SK-N-SH (cell line): ENCODE results near the gene BCAS3. TPM values are rescaled to one million over a fixed set of nuclear protein-coding genes. Genes with fewer than 3 reads are reported as not detected.

Experiments
- CTCF ChIA-PET: fragments of 300-600, 350-600 bp; formaldehyde crosslinking; extraction: SDS; loops from one replicate; lab custom pipeline; 2021; lab: Yijun Ruan, JAX
- POLR2A ChIA-PET: fragments of 350-600 bp; sonication (Branson Sonifier 250); formaldehyde crosslinking; extraction: SDS; loops from one replicate; lab custom pipeline; 2020; ENCODE audit warnings: antibody characterized with exemption, inconsistent platforms; lab: Yijun Ruan, JAX
- DNase-seq: peaks from one replicate; pipeline ENCODE4 v3.0.0; 2012
- H2AFZ ChIP-seq: fragments of 200-600 bp; sonication (generic); 2 replicates; pipeline ENCODE4 v1.8.1; 2016; ENCODE audit warnings: antibody characterized with exemption, mild to moderate bottlenecking, low read depth
- H3F3A ChIP-seq: fragments of 200-600 bp; sonication (generic); replicated peaks from 2 replicates; pipeline ENCODE3; 2016; ENCODE audit warnings: antibody characterized with exemption, mild to moderate bottlenecking; ENCODE audit not compliant: insufficient read depth
- H3K27ac ChIP-seq, 2 experiments: fragments of 200-500 bp in 1 of 2; fragments of 200-600 bp in 1 of 2; sonication (Bioruptor generic) in 1 of 2; sonication (generic), shearing (Covaris generic) in 1 of 2; 2 replicates each; pipeline versions ENCODE4 v1.5.1 to v1.6.1; 2014 to 2016; ENCODE audit warnings: low read depth in 2 of 2, inconsistent platforms in 1 of 2, low read length in 1 of 2, mild to moderate bottlenecking in 1 of 2, mixed read lengths in 1 of 2
- H3K27me3 ChIP-seq: fragments of 200-600 bp; sonication (generic), shearing (Covaris generic); 2 replicates; pipeline ENCODE4 v1.6.1; 2016; ENCODE audit warnings: mixed run types; ENCODE audit not compliant: insufficient read depth
- H3K36me3 ChIP-seq, 2 experiments: fragments of 200-500 bp in 1 of 2; fragments of 200-600 bp in 1 of 2; sonication (Bioruptor generic) in 1 of 2; sonication (generic) in 1 of 2; replicated peaks in 1 of 2; 2 replicates each; pipeline versions ENCODE3 to v1.5.1; 2014 to 2016; ENCODE audit warnings: low read length in 1 of 2, mild to moderate bottlenecking in 1 of 2; ENCODE audit not compliant: insufficient read depth in 2 of 2, control insufficient read depth in 1 of 2
- H3K4me1 ChIP-seq, 2 experiments: fragments of 200-500 bp in 1 of 2; fragments of 200-600 bp in 1 of 2; sonication (Bioruptor generic) in 1 of 2; sonication (generic), shearing (Covaris generic) in 1 of 2; 2 replicates each; pipeline versions ENCODE4 v1.5.1 to v1.6.1; 2014 to 2016; ENCODE audit warnings: low read depth in 1 of 2, low read length in 1 of 2, mixed run types in 1 of 2; ENCODE audit not compliant: insufficient read depth in 2 of 2, control insufficient read depth in 1 of 2
- H3K4me2 ChIP-seq: fragments of 200-600 bp; sonication (generic), shearing (Covaris generic); 2 replicates; pipeline ENCODE4 v1.6.1; 2017; ENCODE audit warnings: mixed run types
- H3K4me3 ChIP-seq, 2 experiments: fragments of 200-500 bp in 1 of 2; fragments of 200-600 bp in 1 of 2; sonication (Bioruptor generic) in 1 of 2; sonication (generic), shearing (Covaris generic) in 1 of 2; 2 replicates each; pipeline versions ENCODE4 v1.5.1 to v1.8.1; 2014 to 2016; ENCODE audit warnings: low read depth in 2 of 2, inconsistent platforms in 1 of 2, low read length in 1 of 2, mild to moderate bottlenecking in 1 of 2, mixed read lengths in 1 of 2, moderate library complexity in 1 of 2
- H3K79me2 ChIP-seq: fragments of 200-600 bp; sonication (generic); 2 replicates; pipeline ENCODE4 v1.8.1; 2017; ENCODE audit warnings: mild to moderate bottlenecking; ENCODE audit not compliant: insufficient read depth
- H3K9ac ChIP-seq: fragments of 200-600 bp; sonication (generic); 2 replicates; pipeline ENCODE4 v1.6.1; 2017; ENCODE audit warnings: mixed run types
- H3K9me2 ChIP-seq: fragments of 200-600 bp; sonication (generic); 2 replicates; pipeline ENCODE4 v1.6.1; 2017; ENCODE audit warnings: mixed run types
- H3K9me3 ChIP-seq: fragments of 200-600 bp; sonication (generic); 2 replicates; pipeline ENCODE4 v1.6.1; 2017; ENCODE audit warnings: mixed run types, mild to moderate bottlenecking, moderate library complexity
- H4K20me1 ChIP-seq: fragments of 200-600 bp; sonication (generic); 2 replicates; pipeline ENCODE4 v1.6.1; 2017; ENCODE audit warnings: mild to moderate bottlenecking, mixed run types; ENCODE audit not compliant: insufficient read depth
- CTCF ChIP-seq: fragments of 200-600 bp; sonication (generic); IDR thresholded peaks from 2 replicates; pipeline ENCODE4 v1.6.1; 2017; ENCODE audit warnings: antibody characterized with exemption, mild to moderate bottlenecking, moderate library complexity
- ELF1 ChIP-seq: IDR thresholded peaks from 2 replicates; pipeline ENCODE4 v1.4.0; 2012
- EP300 ChIP-seq, 2 experiments: IDR thresholded peaks; 2 replicates each; pipeline versions ENCODE4 v1.4.0 to v1.6.1; 2012; ENCODE audit warnings: borderline replicate concordance in 1 of 2, low read depth in 1 of 2, low read length in 1 of 2
- FOSL2 ChIP-seq: IDR thresholded peaks from 2 replicates; pipeline ENCODE4 v1.4.0; 2012; ENCODE audit warnings: low read depth, mild to moderate bottlenecking, moderate library complexity, borderline replicate concordance
- FOXJ3 ChIP-seq: sonication (generic); formaldehyde crosslinking; IDR thresholded peaks from 2 replicates; pipeline ENCODE4 v1.5.1; 2020; ENCODE audit warnings: mild to moderate bottlenecking, missing genetic modification reagents
- FOXM1 ChIP-seq: IDR thresholded peaks from 2 replicates; pipeline ENCODE4 v1.4.0; 2012; ENCODE audit warnings: low read depth, mild to moderate bottlenecking
- JUND ChIP-seq: IDR thresholded peaks from 2 replicates; pipeline ENCODE4 v1.4.0; 2012
- MAX ChIP-seq: IDR thresholded peaks from 2 replicates; pipeline ENCODE4 v1.4.0; 2012; ENCODE audit warnings: low read depth
- MEF2A ChIP-seq: IDR thresholded peaks from 2 replicates; pipeline ENCODE4 v1.4.0; 2012; ENCODE audit warnings: low read depth, borderline replicate concordance
- NFIC ChIP-seq: IDR thresholded peaks from 2 replicates; pipeline ENCODE4 v1.4.0; 2012; ENCODE audit warnings: borderline replicate concordance
- NRF1 ChIP-seq: IDR thresholded peaks from 2 replicates; pipeline ENCODE4 v1.6.1; 2012; ENCODE audit warnings: low read depth, mild to moderate bottlenecking, low read length
- POLR2AphosphoS5 ChIP-seq: IDR thresholded peaks from 2 replicates; pipeline ENCODE4 v1.6.1; 2012; ENCODE audit warnings: low read depth, low read length
- RAD21 ChIP-seq: IDR thresholded peaks from 2 replicates; pipeline ENCODE4 v1.6.1; 2012; ENCODE audit warnings: mild to moderate bottlenecking, low read length
- RCOR1 ChIP-seq: fragments of 150-350 bp; IDR thresholded peaks from 2 replicates; pipeline ENCODE4 v1.6.1; 2017; ENCODE audit warnings: antibody characterized with exemption, low read length
- RXRA ChIP-seq: IDR thresholded peaks from 2 replicates; pipeline ENCODE4 v1.4.0; 2012; ENCODE audit warnings: low read depth, mild to moderate bottlenecking, borderline replicate concordance
- SIN3A ChIP-seq: IDR thresholded peaks from 2 replicates; pipeline ENCODE4 v1.6.1; 2012; ENCODE audit warnings: low read depth, mild to moderate bottlenecking, low read length, moderate library complexity, borderline replicate concordance
- TCF12 ChIP-seq: IDR thresholded peaks from 2 replicates; pipeline ENCODE4 v1.4.0; 2012
- TEAD4 ChIP-seq: IDR thresholded peaks from 2 replicates; pipeline ENCODE4 v1.4.0; 2012; ENCODE audit warnings: mild to moderate bottlenecking, borderline replicate concordance; ENCODE audit not compliant: insufficient read depth
- USF2 ChIP-seq: fragments of 150-350 bp; IDR thresholded peaks from 2 replicates; pipeline ENCODE4 v1.6.1; 2017; ENCODE audit warnings: antibody characterized with exemption, low read length, low read depth, borderline replicate concordance
- YY1 ChIP-seq: IDR thresholded peaks from 2 replicates; pipeline ENCODE4 v1.4.0; 2012; ENCODE audit warnings: low read depth, mild to moderate bottlenecking
- ZBTB33 ChIP-seq: IDR thresholded peaks from 2 replicates; pipeline ENCODE4 v1.4.0; 2012; ENCODE audit warnings: low read depth, borderline replicate concordance
- WGBS: methylation state at CpG from one replicate; pipeline ENCODE4 v1.1.6; 2017; ENCODE audit warnings: low lambda C conversion rate; 5-methylcytosine and 5-hydroxymethylcytosine counted together
- polyA plus RNA-seq, 3 experiments: library from polyadenylated mRNA; depleted of rRNA; stranded (reverse); fragments of >200 nt; gene quantifications; 2 replicates each; pipeline ENCODE4 v1.2.3, GENCODE V29; 2012

BCAS3 gene
- polyA plus RNA-seq, 1 of the 3 experiments (the other 2 are of a cell fraction), result 5.9 TPM

GRCh38 chr17:61351745-61352407 lies 674.2 kb downstream of the BCAS3 start:
- no peaks in the 10 kb centered on the region for H3K27me3 ChIP-seq
- H3K4me1 ChIP-seq, result peaks cover 8 to 17% of the 10 kb centered on the region in 2 experiments; a peak in 1 of 4 replicates
- H3K79me2 ChIP-seq, result no peaks in the 10 kb centered on the region
- H3K9ac ChIP-seq, result no peak overlapping the region
- no peaks in the 10 kb centered on the region for H4K20me1 ChIP-seq
- no peak overlapping the region for H2AFZ ChIP-seq
- H3K9me2 ChIP-seq, result no peaks in the 10 kb centered on the region
- H3K36me3 ChIP-seq, result no peaks in the 10 kb centered on the region
- H3K27ac ChIP-seq, result no peak overlapping the region
- H3F3A ChIP-seq, result peaks cover 6% of the 10 kb centered on the region
- no peak overlapping the region for H3K4me2 ChIP-seq
- WGBS, result 91% methylated on average over 5 of the region's 5 CpGs
- DNase-seq, result no peak
- POLR2A ChIA-PET, result interaction anchor here (1.1 kb wide), 1 partner anchor 29 kb away, joined by 4 read pairs; no protein-coding TSS in a partner anchor
- no peak overlapping the region for H3K4me3 ChIP-seq
- TF ChIP-seq ELF1 (no peak), POLR2AphosphoS5 (no peak), ZBTB33 (no peak), USF2 (no peak), TCF12 (no peak), MAX (no peak), NFIC (no peak), CTCF (no peak), MEF2A (no peak)
- TF ChIP-seq, all 33 proteins: peak for 0
- H3K9me3 ChIP-seq, result no peaks in the 10 kb centered on the region
- CTCF ChIA-PET, result interaction anchor here (0.5 to 1.3 kb wide), 3 partner anchors 9 to 229 kb away, joined by 3 to 5 read pairs (median 4); no protein-coding TSS in a partner anchor

GRCh38 chr17:61352408-61352770 lies 674.7 kb downstream of the BCAS3 start:
- H3K9me3 ChIP-seq, result no peaks in the 10 kb centered on the region
- CTCF ChIA-PET, result interaction anchor here (1.2 kb wide), 1 partner anchor 9 kb away, joined by 4 read pairs; no protein-coding TSS in a partner anchor
- H3K79me2 ChIP-seq, result no peaks in the 10 kb centered on the region
- no peaks in the 10 kb centered on the region for H3K9me2 ChIP-seq
- H3K4me1 ChIP-seq, result peaks cover 9 to 17% of the 10 kb centered on the region in 2 experiments; a peak in 1 of 4 replicates
- WGBS, result 90% methylated on average over 7 of the region's 7 CpGs
- H3K36me3 ChIP-seq, result no peaks in the 10 kb centered on the region
- H3F3A ChIP-seq, result peaks cover 8% of the 10 kb centered on the region
- H2AFZ ChIP-seq, result no peak overlapping the region
- H3K4me3 ChIP-seq, result no peak overlapping the region
- H3K27me3 ChIP-seq, result no peaks in the 10 kb centered on the region
- POLR2A ChIA-PET, result no interaction called here
- no peak overlapping the region for H3K9ac ChIP-seq
- H4K20me1 ChIP-seq, result no peaks in the 10 kb centered on the region
- DNase-seq, result no peak
- no peak overlapping the region for H3K4me2 ChIP-seq
- H3K27ac ChIP-seq, result no peak overlapping the region
- TF ChIP-seq FOSL2, result no peak
- no peak for TF ChIP-seq JUND
- TF ChIP-seq YY1, result no peak
- TF ChIP-seq RCOR1, result no peak
- no peak for TF ChIP-seq RXRA
- no peak for TF ChIP-seq RAD21
- no peak for TF ChIP-seq EP300 (IDR thresholded peaks at IDR 0.05; ENCODE audit: borderline replicate concordance in 1 of 2, low read depth in 1 of 2, low read length in 1 of 2)
- no peak for TF ChIP-seq ZBTB33
- TF ChIP-seq NFIC, result no peak
- no peak for TF ChIP-seq SIN3A
- TF ChIP-seq TEAD4, result no peak
- TF ChIP-seq MAX, result no peak
- TF ChIP-seq FOXJ3 (CRISPR knock-in tag), result no peak
- TF ChIP-seq FOXM1, result no peak
- TF ChIP-seq NRF1, result no peak
